GM18507 (cell line): Measurements from ENCODE around the gene KIF26B.
"Not testable (repeated sequence)": the region's sequence is repeated elsewhere in the genome, so short reads cannot be mapped to it uniquely, and the experiment has no call there.

Source experiments
- DNase-seq: peaks from one replicate; pipeline ENCODE4 v3.0.0; 2011; ENCODE audit warnings: low read depth; ENCODE audit not compliant: insufficient read length; ENCODE audit errors: extremely low spot score
- FAIRE-seq: peaks from 2 replicates; lab custom pipeline; 2011; peaks lifted over from hg19 to GRCh38; lab: Jason Lieb, UNC

KIF26B gene

GRCh38 chr1:245298781-245299180, 144.0 kb downstream of the KIF26B start:
- FAIRE-seq (no peak), DNase-seq (no peak)

- no peak for DNase-seq
- no peak for FAIRE-seq
These were observed 146.4 kb downstream of the KIF26B start for GRCh38 chr1:245301162-245301580.

DNA sequence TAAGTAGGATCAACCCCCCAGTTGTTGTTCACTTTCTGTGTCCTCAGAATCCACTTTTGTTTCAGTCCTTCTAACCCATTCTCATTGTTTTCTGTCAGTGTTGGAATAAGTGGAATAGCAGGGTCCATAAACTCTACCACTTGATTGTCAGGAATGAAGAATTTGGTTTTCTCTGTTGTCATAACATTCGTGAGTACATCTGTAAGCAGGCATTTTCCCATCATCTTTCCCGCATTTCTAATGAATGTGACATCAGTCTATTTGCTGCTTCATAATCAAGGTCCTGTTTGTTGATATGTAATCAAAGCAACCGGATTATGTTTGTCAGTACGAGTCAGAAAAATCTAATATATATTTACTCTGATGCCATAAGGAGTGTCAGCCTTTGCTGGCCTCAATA, 147.1 kb downstream of the KIF26B start:
- FAIRE-seq (no peak), DNase-seq (no peak)

- DNase-seq (no peak), FAIRE-seq (no peak)
These were observed 149.9 kb downstream of the KIF26B start for GRCh38 chr1:245304698-245305097.

GRCh38 chr1:245306020-245306419, 151.2 kb downstream of the KIF26B start:
- DNase-seq, result no peak
- no peak for FAIRE-seq

- DNase-seq, result no peak
- no peak for FAIRE-seq
These were observed 152.0 kb downstream of the KIF26B start for GRCh38 chr1:245306628-245307410.

DNA sequence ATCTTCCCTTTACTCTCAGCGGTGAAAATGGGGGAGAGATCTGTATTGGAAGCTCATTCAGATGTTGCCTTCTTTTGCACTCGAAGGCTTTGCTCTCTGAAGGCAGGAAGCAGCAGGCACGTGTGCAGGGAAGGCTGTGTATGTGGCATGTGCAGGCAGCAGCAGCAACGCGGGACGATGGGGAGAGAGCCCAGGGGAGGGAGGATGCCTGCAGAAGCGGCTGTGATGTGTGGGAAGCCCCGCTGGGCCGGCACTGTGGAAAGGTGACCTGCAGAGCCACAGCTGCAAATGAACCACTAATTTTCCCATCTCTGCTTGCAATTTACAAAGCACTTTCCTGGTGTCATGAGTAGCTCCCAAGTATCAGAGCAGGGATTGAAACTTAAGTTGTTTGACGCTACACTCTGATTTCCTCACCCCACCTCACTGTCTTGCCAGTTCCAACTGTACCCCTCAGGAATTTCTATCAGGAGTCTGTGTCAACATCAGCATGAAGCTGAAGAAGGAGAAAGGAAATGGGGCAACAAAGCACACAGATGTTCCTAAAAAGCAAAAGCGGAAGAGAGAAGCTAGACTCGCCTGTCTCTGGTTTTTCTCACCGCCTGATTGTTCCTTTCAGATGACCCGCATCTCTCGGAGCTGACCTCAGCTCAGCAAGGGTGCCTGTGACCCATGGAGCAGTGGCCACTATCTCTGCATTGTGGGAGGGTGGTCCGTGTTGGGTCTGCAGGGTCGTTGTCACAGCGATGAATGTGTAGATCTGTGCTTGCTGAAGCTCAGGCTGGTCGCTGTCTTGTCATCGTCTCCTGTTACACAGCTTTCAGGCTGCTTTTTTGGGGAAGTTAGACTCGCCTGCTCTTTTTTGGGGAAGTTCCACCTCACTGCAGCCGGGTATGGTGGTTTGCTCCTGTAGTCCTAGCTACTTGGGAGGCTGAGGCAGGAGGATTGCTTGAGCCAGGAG, 156.1 kb downstream of the KIF26B start:
- FAIRE-seq, result peak; percentile 51
- peak; percentile 8 for DNase-seq

- DNase-seq, result no peak
- no peak for FAIRE-seq
These were observed 157.2 kb downstream of the KIF26B start for GRCh38 chr1:245311887-245312536.

- DNase-seq (no peak), FAIRE-seq (no peak)
These were observed 158.8 kb downstream of the KIF26B start for GRCh38 chr1:245313576-245313975.

GRCh38 chr1:245316784-245317183, 162.0 kb downstream of the KIF26B start:
- DNase-seq (no peak), FAIRE-seq (no peak)

- DNase-seq (no peak), FAIRE-seq (no peak)
These were observed 162.4 kb downstream of the KIF26B start for GRCh38 chr1:245317217-245317616.

- DNase-seq, result no peak
These were observed 164.3 kb downstream of the KIF26B start for GRCh38 chr1:245319094-245319493.

GRCh38 chr1:245322673-245323072, 167.9 kb downstream of the KIF26B start:
- DNase-seq (no peak), FAIRE-seq (no peak)

More at GRCh38 chr1:245319094-245319493, 164.3 kb downstream of the KIF26B start:
- FAIRE-seq, result no peak

- not testable (repeated sequence) for FAIRE-seq, DNase-seq
These were observed 169.0 kb downstream of the KIF26B start for GRCh38 chr1:245323765-245324164.

GRCh38 chr1:245325922-245326795, 171.4 kb downstream of the KIF26B start:
- FAIRE-seq (no peak), DNase-seq (no peak)

GRCh38 chr1:245327360-245327759, 172.6 kb downstream of the KIF26B start:
- FAIRE-seq (no peak), DNase-seq (no peak)

- DNase-seq (no peak), FAIRE-seq (no peak)
These were observed 173.1 kb downstream of the KIF26B start for GRCh38 chr1:245327842-245328241.

DNA sequence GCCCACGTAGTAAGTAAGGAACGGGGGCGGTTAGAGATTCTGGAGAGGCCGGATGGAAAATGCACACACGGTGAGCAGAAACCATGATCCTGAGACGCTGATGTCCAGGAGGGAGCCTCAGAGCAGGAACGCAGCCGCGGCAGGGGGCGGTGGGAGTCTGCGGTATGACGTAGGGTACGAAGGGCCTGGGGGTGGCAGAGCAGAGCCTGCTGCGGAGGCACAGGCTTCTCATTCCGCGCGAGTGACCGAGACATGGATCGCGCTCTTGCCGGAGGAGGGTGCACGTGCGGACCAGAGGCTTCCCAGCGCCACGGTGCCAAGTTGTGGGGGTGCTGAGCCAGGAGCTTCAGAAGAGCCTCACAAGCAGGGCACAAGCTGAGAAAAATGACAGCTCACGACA, 176.2 kb downstream of the KIF26B start:
- DNase-seq (no peak), FAIRE-seq (no peak)

DNA sequence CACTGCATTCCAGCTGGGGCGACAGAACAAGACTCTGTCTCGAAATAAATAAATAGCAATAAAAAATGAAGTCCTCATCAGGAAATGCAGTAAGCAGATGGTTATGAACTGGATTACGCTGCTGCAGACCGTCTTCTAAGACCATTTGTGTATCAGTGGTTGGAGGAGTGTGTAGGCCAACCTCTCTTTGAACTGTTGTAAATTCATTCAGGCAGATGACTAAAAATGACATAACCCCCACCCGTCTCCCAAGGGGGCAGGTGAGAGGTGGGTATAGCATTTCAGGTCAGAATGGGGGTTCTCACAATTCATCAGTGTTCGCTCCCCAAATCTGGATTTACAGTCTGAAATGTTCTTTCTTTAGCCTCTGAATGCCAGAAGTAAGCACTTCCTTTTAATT, 177.3 kb downstream of the KIF26B start:
- FAIRE-seq (no peak), DNase-seq (no peak)
